Epithelial cell of alveolus of lung (primary cell): ENCODE results near the gene ACP6. TPM values are rescaled to one million over a fixed set of nuclear protein-coding genes. Genes with fewer than 3 reads are reported as not detected.

Source experiments
- total RNA-seq: library from RNA; depleted of rRNA; stranded (reverse); fragments of >200 nt; gene quantifications from 2 replicates; pipeline ENCODE4 v1.2.1, GENCODE V29; 2015

Gene ACP6
- 9.1 and 10.0 TPM in 2 replicates for total RNA-seq

DNA sequence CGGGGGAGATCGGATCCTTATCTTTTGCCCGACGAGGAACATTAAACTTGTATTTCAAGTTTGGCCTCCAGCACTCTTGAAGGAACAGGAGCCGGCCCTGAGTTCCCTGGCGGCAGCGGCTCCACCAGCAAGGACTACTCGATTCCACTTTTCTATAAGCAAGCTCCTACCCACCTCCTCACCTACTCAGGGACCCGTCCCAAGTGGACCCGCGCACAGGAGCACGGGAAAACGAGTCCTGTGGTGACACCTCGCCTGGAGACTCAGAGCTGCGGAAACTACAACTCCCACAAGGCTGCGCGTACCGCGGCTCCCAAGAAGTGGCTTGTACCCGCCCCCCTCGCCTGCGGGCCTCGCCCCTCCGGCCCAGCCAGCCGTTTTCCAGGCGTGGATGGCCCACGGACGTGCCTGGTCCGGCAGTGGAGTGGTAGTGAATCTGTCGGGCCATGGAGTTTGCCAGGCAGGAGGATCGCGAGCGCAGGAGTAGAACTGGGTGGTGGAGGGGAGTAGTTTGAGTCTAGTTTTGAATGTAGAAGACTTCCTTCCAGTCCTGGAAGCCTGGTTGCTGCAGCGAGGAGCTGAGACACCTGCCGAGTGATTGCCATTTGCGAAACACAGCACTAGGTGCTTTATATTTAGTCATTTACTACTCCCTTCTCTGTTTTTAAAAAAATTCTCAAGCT lies at the start of gene ACP6:
TSS of gene ACP6 (minus strand) at position 206 of the 683 bp plus-strand sequence. CDS start 476 bp downstream, outside the sequence.

Other genes with a start within 250 kb of the ACP6 start
- gene BCL9, start 129.0 kb downstream of the ACP6 start, total RNA-seq: 12.2 and 18.6 TPM in 2 replicates
- 0.26 and 0.40 TPM in 2 replicates for gene GJA5, start 90.1 kb upstream of the ACP6 start, total RNA-seq
- not detected in 2 replicates for gene GJA8, start 232.3 kb upstream of the ACP6 start, total RNA-seq